CD4-positive, alpha-beta T cell treated with Interferon gamma for 1 hour (primary cell): ENCODE results near the gene UNC5C.
"Not testable (repeated sequence)": the region's sequence is repeated elsewhere in the genome, so short reads cannot be mapped to it uniquely, and the experiment has no call there.

ENCODE experiments used
- DNase-seq: peaks from one replicate; pipeline ENCODE4 v3.0.0-alpha.2; 2020

Gene UNC5C

GRCh38 chr4:95209927-95210326 is 338.8 kb downstream of the UNC5C start:
- no peak for DNase-seq

DNA sequence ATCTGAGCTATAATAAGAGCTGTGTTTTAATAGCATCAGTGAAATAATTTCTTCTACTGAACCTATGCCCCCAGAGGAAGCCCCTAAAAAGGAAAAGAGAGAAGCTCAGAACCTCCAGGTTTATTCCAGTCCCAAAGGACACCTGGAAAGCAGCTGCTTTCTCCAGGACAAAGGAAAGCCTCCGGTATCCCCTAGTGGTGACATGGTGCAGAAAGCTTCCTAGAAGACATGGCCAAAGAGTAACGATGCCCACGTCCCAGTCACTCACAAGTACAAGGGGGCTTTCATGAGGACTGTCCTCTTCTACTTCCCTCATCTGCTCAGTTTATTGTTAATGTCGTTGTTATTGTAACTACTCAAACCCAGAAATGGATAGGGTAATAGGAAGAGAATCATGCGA is 343.9 kb downstream of the UNC5C start:
- DNase-seq, result no peak

DNA sequence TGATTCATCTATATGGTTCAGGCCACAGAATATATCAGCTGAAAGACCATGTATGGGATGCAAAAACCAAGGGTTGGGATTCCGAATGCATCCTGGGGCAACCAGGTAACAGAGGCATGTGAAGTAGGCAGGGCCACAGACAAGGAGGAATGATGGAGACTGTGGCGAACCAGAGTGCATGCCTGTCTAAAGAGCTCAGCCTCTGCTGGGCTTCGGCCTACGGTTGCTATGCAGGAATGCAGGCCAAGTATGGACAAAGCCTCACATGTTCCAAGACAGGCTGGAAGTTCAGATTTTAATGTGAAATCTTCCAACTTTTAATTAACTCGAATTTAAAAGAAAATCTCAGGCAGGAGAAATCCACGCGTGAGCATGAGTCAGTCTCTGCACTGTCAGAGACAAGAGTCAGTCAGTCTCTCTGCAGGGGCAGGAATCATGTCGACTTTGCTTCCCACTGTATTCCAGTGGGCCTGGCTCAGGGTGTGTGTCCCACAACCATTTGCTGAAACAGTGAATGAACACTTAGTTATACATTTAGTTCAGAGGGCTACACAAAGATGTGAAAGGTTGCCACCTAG is 344.4 kb downstream of the UNC5C start:
- DNase-seq, result no peak

GRCh38 chr4:95198961-95199360 is 349.8 kb downstream of the UNC5C start:
- no peak for DNase-seq

DNA sequence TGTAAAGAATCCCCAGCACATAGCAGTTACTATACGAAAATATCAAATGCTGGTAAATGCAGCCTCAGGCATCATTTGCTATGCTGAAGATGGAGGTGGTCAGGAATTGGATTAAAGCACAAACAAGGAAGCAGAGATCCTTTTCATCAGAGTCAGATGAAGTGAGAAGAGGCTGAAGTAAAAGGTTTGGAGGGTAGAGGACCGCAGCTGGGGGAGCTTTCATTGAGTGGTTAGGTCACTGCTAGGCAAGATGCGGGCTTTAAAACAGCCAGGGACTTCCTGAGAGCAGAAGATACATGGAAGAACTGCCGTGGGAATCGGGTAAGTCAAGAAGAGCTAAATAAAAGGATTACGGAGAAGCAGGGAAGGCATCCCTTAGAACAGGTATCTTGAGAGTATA is 351.4 kb downstream of the UNC5C start:
- no peak for DNase-seq

- no peak for DNase-seq
Measured at GRCh38 chr4:95193391-95194224, 355.2 kb downstream of the UNC5C start.

DNA sequence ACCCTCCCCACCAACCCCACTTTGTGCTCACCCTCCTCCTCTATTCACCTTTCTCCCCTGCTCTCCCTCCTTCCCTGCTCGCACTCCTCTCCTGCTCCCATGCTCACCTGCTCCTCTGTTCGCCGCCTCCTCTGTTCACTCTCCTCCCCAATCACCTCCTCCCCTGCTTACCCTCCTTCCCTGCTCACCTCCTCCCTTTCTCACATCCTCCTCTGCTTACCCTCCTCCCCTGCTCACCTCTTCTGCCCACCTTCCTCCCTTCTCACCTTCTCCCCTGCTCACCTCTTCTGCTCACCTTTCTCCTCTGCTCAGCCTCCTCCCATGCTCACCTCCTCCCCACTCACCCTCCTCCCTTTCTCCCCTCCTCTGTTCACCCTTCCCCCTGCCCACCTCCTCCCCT is 357.2 kb downstream of the UNC5C start:
- no peak for DNase-seq

- DNase-seq, result no peak
Measured at GRCh38 chr4:95190751-95191436, 357.9 kb downstream of the UNC5C start.

DNA sequence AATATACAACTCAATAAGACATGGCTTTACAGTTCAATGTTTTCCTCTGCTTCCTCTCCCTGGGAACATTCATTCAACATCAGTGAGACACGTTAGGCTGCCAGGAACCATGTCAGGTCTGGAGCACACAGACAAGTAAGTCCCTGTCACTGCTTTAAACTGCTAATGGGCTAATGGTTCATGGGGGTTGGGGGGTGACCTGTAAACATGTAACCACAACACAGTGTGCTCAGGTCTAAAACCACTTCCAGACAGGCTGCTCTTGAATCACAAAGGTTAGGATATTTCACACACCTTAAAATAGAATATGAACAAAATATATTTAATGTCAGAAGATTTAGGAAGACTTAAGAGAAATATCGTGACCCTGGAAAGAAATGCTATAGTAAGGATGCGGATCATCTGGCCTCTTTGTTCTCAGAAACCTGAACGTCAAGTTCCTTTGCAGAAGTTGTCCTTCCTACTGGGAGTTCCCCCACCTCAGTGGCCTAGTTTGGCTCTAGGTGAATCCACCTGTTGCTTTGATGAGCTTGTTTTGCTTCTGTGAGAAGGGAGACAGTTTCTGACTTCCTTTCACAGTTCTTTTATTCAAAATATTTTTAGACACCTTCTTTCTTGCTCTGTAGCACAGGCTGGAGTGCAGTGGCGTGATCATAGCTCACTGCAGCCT is 359.9 kb downstream of the UNC5C start:
- no peak for DNase-seq

DNA sequence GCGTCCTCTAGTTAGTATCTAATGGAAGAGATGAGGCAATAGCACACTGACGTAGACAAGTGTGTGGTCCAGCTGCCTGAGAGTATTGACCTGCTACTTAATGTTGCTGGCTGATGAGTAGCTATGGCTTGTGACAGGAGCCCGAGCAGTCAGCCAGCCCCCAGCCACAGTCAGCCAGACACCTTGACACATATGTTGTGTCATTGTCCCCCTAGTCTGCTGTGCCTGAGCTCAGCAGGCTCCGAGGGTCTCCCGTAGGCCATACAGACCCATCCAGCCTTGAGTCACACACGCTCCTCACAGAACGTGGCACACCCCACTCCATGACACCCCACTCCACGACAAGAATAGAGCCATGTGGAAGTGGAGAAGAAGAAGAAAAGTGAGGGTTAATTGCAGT is 362.1 kb downstream of the UNC5C start:
- no peak for DNase-seq

- no peak for DNase-seq
Measured at GRCh38 chr4:95183656-95184408, 364.9 kb downstream of the UNC5C start.

GRCh38 chr4:95181996-95182306 is 366.8 kb downstream of the UNC5C start:
- no peak for DNase-seq

DNA sequence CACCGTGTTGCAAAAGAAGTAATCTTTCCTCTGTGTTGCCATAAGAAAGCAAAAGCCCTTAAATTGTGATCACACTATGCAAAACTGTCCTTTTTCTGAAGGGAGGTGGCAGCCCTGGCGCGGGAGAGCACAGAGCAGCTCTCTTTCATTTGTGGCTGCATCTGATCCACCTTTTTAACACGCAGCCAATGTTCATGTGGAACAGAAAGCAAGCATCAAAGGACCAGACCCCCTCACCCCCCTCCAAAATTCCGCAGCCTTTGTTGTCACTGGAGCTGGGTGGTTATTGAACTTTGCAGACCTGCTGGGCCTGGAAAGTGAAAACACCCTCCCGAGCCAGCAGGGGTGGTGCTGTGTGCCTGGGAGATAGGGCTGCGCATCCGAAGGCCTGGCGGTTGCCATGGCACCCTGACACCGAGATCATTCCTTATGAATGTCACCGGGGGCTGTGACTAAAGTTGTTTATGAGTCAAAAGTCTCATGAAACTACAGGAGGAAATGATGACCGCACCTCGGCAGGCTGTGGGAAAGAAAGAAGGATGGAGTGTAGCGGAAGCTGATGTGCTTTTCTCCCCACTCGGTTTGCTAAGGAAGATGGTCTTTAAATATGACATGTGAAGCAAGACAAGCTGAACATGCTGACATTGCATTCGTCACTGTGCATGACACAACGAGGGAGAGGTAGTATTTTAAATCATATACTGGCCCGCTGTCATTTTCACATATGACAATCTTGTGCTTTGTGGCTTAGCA is 367.4 kb downstream of the UNC5C start:
- no peak for DNase-seq

GRCh38 chr4:95180531-95181242 is 368.1 kb downstream of the UNC5C start:
- no peak for DNase-seq

DNA sequence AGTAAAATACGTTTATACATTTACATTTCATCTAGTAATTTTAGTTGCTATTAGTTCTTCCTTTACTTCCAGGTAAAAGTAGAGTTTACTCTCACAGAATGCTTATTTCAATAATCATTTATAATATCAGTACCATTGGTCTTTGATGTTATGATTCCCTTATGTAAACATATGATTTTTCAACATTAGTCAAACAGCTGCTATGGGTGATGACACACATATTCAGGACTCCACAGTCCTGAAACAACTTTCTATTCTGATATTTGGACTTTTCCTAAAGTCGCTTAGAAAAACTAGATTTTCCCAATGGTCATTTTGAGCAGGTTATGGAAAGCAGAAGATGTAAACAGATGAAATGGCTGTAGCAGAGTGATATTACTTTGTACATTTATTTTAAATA is 369.8 kb downstream of the UNC5C start:
- no peak for DNase-seq

- DNase-seq, result not testable (repeated sequence)
Measured at GRCh38 chr4:95171377-95171776, 377.4 kb downstream of the UNC5C start.

GRCh38 chr4:95170176-95170575 is 378.6 kb downstream of the UNC5C start:
- no peak for DNase-seq

- DNase-seq, result no peak
Measured at GRCh38 chr4:95167805-95168204, 381.0 kb downstream of the UNC5C start.

- DNase-seq, result no peak
Measured at GRCh38 chr4:95165926-95166524, 382.7 kb downstream of the UNC5C start.

GRCh38 chr4:95162867-95163266 is 385.9 kb downstream of the UNC5C start:
- no peak for DNase-seq
